Kidney (tissue), 14 donors: ENCODE data around the gene ADCYAP1R1. TPM values are rescaled to one million over a fixed set of nuclear protein-coding genes. Genes with fewer than 3 reads are reported as not detected.

Experiments used
- DNase-seq, 5 donors: peaks; one replicate each; pipeline ENCODE4 v3.0.0-alpha.2; 2013 to 2020
- FAIRE-seq: peaks from 2 replicates; lab custom pipeline; 2012; peaks lifted over from hg19 to GRCh38; lab: Jason Lieb, UNC
- H3K27ac ChIP-seq, 2 donors: one replicate each; pipeline ENCODE4 v1.7.0; 2013; ENCODE audit warnings: low read depth in 2 of 2, low read length in 2 of 2, inconsistent platforms in 1 of 2
- H3K27me3 ChIP-seq: one replicate; pipeline ENCODE4 v1.7.1; 2013; ENCODE audit warnings: low read length, inconsistent platforms; ENCODE audit not compliant: control insufficient read depth, insufficient read depth
- H3K36me3 ChIP-seq, 3 donors: one replicate each; pipeline versions ENCODE4 v1.7.0 to v1.7.1; 2013; ENCODE audit warnings: low read length in 3 of 3, control low read depth in 1 of 3, inconsistent platforms in 1 of 3; ENCODE audit not compliant: insufficient read depth in 3 of 3, control insufficient read depth in 2 of 3
- H3K4me1 ChIP-seq, 3 donors: one replicate each; pipeline versions ENCODE4 v1.7.0 to v1.7.1; 2013; ENCODE audit warnings: low read length in 3 of 3, inconsistent platforms in 1 of 3, low read depth in 1 of 3; ENCODE audit not compliant: control insufficient read depth in 2 of 3, insufficient read depth in 2 of 3
- H3K4me3 ChIP-seq, 3 donors: one replicate each; pipeline versions ENCODE4 v1.7.0 to v1.8.1; 2013; ENCODE audit warnings: low read length in 3 of 3, control low read depth in 1 of 3, inconsistent platforms in 1 of 3
- H3K9ac ChIP-seq, 3 donors: one replicate each; pipeline versions ENCODE4 v1.7.0 to v1.7.1; 2013; ENCODE audit warnings: low read length in 3 of 3, control low read depth in 1 of 3, inconsistent platforms in 1 of 3
- H3K9me3 ChIP-seq, 3 donors: one replicate each; pipeline versions ENCODE4 v1.7.0 to v1.7.1; 2013; ENCODE audit warnings: low read length in 3 of 3, control low read depth in 1 of 3, inconsistent platforms in 1 of 3; ENCODE audit not compliant: control insufficient read depth in 2 of 3, insufficient read depth in 1 of 3
- intact Hi-C: fragments of 100-400 bp; cut with DNase I; formaldehyde crosslinking; loops from one replicate; pipeline ENCODE4 v1.11.1; 2022
- polyA plus RNA-seq: library from polyadenylated mRNA; stranded (reverse); fragments of 350-450 nt; fragmentation: Illumina TruSeq; extraction: RNeasy Lipid Tissue Mini Kit (QIAGEN cat#74804); gene quantifications from one replicate; pipeline ENCODE4 v1.2.3, GENCODE V29; 2014; ENCODE audit warnings: low read depth, low replicate concordance; ENCODE audit not compliant: insufficient read depth
- total RNA-seq: library from RNA; stranded (reverse); fragmentation: NEBNext Ultra II Directional; extraction: Animal tissue kit (Norgen Biotek cat#: 25700); gene quantifications from one replicate; pipeline ENCODE4 v1.2.1, GENCODE V29; 2021
- TF ChIP-seq, protein P1 (sequence below): IDR thresholded peaks from 3 replicates; pipeline ENCODE4 v1.5.1; 2012; ENCODE audit warnings: mild to moderate bottlenecking, moderate library complexity, borderline replicate concordance; ENCODE audit not compliant: insufficient read depth; ENCODE audit errors: extremely low read depth
- donor health status: control.
- donor health status: control.
- donor health status: control.
- donor health status: control.
- donor health status: control.
- donor health status: DM: yes; HTN: yes; CAD: no.
- donor health status: Normal renal cell carcinoma (clear cell type).

The ADCYAP1R1 gene
- total and polyA plus RNA-seq, 2 donors from 2014 or later = not detected

DNA sequence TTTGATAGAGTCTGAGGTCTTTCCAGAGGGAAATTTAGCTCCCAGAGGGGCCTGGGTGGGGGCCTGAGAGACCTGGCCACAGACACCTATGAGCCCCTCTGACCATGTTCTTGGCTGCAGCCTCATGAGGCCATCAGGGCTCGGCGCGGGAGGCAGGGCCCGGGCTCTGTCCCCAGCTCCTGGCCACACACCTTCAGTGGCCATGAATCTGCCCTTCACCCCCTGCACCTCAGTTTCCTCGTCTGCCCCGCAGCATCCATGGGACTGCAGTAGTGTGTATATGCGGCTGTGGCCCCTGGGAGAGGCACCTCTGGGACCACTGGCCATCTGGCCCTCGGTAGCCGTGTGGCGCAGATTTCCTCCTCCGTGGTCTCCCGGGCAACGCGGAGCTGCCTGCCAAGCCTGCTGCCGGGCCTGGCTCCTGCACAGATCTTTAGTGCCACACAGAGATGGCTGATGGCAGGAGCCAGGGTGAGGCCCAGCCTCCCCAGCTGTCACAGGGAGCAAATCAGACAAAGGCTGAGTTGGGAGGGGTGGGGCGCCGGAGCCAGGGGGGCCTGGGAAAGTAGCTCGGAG lies 23.6 kb upstream of the ADCYAP1R1 start:
- Histone ChIP-seq H3K27me3 (no peaks in the 10 kb centered on the region), H3K4me3 (no peak overlapping the region), H3K27ac (no peak overlapping the region), H3K9me3 (no peaks in the 10 kb centered on the region), H3K36me3 (no peaks in the 10 kb centered on the region), H3K4me1 (peaks cover 0 to 4% (median 3%) of the 10 kb centered on the region in 3 donors), H3K9ac (no peak overlapping the region)
- TF ChIP-seq, protein P1, sequence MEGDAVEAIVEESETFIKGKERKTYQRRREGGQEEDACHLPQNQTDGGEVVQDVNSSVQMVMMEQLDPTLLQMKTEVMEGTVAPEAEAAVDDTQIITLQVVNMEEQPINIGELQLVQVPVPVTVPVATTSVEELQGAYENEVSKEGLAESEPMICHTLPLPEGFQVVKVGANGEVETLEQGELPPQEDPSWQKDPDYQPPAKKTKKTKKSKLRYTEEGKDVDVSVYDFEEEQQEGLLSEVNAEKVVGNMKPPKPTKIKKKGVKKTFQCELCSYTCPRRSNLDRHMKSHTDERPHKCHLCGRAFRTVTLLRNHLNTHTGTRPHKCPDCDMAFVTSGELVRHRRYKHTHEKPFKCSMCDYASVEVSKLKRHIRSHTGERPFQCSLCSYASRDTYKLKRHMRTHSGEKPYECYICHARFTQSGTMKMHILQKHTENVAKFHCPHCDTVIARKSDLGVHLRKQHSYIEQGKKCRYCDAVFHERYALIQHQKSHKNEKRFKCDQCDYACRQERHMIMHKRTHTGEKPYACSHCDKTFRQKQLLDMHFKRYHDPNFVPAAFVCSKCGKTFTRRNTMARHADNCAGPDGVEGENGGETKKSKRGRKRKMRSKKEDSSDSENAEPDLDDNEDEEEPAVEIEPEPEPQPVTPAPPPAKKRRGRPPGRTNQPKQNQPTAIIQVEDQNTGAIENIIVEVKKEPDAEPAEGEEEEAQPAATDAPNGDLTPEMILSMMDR = no peak
- no peak for FAIRE-seq
- intact Hi-C loops = no loop called here
- DNase-seq = peak in 1 of 5 donors; percentile 51

DNA sequence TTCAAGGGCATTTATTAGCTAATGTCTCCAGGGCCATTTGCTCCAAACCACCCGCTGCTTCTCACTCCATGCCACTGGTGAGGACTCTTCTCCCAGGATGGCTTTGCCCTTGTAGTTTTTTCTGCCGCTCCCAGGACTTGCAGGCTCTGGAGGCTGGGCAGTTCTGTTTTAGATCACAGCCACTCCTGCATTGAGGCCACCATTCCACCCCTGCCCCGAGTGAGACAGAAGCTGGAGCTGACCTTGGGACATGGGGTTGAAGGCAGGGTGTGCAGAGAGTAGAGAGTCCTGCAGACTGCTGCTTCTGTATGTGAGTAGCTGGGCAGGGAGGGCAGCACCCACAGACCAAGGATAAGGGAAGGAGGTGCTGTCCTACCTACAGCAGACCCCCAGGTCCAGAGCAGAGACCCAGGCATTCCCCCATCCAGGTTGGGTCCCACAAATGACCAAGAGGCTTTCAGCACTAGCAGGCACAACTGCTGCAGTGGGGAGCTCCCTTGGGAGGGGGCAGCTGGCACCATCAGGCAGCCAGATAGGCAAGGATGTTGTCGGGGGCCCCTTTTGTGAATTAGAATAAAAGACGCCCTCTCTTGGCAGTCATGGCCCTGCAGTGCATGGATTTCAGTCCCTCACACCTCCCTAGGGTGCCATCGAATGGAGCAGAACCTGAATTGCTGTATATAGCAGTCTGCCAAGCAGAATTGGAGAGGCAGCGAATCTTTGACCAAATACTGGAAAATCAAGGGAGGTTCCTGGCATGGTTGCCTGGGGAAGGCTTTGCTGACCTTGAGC lies 22.7 kb upstream of the ADCYAP1R1 start:
- Histone ChIP-seq H3K27me3 (no peaks in the 10 kb centered on the region), H3K9ac (no peak overlapping the region), H3K4me1 (peaks cover 0 to 4% (median 3%) of the 10 kb centered on the region in 3 donors), H3K9me3 (no peaks in the 10 kb centered on the region), H3K4me3 (no peak overlapping the region), H3K27ac (no peak overlapping the region), H3K36me3 (no peaks in the 10 kb centered on the region)
- FAIRE-seq = no peak
- DNase-seq = no peak
- intact Hi-C loops = no loop called here
- TF ChIP-seq, protein P1 = no peak

DNA sequence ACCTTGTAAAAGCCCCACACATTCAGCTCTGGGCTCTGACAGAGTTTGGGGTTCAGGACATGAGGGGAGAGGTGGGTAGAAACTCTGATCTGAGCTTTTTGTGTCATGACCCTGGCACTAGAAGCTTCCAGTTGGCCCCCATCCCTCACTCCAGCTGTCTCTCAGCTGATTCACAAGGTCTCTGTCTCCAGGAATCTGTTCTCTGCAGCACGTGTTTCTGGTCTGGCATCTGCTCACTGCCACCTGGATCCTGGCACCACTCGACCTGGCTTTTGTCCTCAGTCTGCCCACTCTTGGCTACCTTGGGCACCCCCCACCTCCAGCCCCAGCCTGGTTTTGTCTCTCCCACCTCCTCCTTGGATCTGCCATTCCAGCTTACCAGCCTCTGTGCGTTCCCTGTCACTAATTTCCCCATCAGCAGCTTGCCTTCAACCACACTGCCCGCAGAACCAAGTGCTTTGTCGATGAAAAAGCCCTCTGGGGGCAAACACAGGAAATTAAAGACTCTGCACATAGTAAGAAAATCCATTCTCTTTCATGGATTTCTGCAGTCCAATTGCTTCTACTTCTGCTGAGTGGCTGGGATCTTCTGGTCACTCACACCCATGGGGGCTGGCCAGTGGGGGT lies 18.3 kb upstream of the ADCYAP1R1 start:
- no peak for FAIRE-seq

More for the DNA sequence above, 18.3 kb upstream of the ADCYAP1R1 start:
- Histone ChIP-seq H3K36me3 (no peaks in the 10 kb centered on the region), H3K27ac (no peak overlapping the region), H3K4me3 (no peak overlapping the region), H3K9me3 (no peaks in the 10 kb centered on the region), H3K4me1 (no peaks in the 10 kb centered on the region), H3K27me3 (no peaks in the 10 kb centered on the region), H3K9ac (no peak overlapping the region)
- intact Hi-C loops = no loop called here
- TF ChIP-seq, protein P1 = no peak
- DNase-seq = no peak
